NCI-H1092 (cell line): ENCODE measurements around the gene UBAP1L.
"Not testable (repeated sequence)": the region's sequence is repeated elsewhere in the genome, so short reads cannot be mapped to it uniquely, and the experiment has no call there.

Source experiments
- DNase-seq: peaks from one replicate; lab custom pipeline; 2025; lab: John Stamatoyannopoulos, UW

Gene UBAP1L

DNA sequence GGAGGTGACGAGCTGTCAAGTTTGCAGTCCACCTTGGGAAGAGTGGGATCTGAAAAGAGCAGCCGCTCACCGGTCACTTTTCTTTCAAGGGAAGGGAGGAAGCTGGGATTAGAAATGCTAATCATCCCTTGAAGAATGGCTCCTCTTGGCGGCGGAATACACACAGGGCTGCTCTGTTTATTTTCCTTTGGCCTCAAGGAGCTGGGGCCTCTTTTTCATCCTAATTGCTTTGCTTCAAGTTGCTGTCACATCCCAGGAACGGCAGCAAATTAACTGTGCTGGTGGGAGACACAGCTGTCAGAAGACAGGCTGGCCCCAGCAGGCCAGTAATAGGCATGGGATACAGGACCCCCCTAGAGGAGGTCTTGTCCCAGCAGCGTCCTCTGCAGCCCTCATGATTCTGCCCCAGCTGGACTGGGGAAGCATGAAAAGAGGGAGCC is 31.7 kb downstream of the UBAP1L start:
- no peak for DNase-seq

GRCh38 chr15:65082303-65082953 is 32.6 kb downstream of the UBAP1L start:
- no peak for DNase-seq

- no peak for DNase-seq
These were observed 33.2 kb downstream of the UBAP1L start for GRCh38 chr15:65081758-65082157.

- DNase-seq, result no peak
These were observed 33.7 kb downstream of the UBAP1L start for GRCh38 chr15:65081270-65081669.

- no peak for DNase-seq
These were observed 35.4 kb downstream of the UBAP1L start for GRCh38 chr15:65079580-65079979.

GRCh38 chr15:65077981-65078352 is 37.0 kb downstream of the UBAP1L start:
- peak; percentile 26 for DNase-seq

GRCh38 chr15:65077291-65077980 is 37.6 kb downstream of the UBAP1L start:
- DNase-seq, result no peak

GRCh38 chr15:65076486-65077290 is 38.3 kb downstream of the UBAP1L start, which contains the start of gene KBTBD13:
KBTBD13 (plus strand) TSS chr15:65076746; CDS start chr15:65076816, 70 bp downstream.
- DNase-seq, result no peak

DNA sequence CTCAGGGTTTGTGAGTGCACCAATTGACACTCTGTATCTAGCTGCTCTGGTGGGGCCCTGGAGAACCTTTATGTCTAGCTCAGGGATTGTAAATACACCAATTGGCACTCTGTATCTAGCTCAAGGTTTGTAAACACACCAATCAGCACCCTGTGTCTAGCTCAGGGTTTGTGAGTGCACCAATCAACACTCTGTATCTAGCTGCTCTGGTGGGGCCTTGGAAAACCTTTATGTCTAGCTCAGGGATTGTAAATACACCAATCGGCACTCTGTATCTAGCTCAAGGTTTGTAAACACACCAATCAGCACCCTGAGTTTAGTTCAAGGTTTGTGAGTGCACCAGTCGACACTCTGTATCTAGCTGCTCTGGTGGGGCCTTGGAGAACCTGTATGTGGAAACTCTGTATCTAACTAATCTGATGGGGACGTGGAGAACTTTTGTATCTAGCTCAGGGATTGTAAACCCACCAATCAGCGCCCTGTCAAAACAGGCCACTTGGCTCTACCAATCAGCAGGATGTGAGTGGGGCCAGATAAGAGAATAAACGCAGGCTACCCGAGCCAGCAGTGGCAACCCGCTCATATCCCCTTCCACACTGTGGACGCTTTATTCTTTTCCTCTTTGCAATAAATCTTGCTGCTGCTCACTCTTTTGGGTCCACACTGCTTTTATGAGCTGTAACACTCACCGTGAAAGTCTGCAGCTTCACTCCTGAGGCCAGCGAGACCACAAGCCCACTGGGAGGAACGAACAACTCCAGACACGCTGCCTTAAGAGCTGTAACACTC is 39.2 kb downstream of the UBAP1L start:
- not testable (repeated sequence) for DNase-seq

GRCh38 chr15:65074946-65075345 is 40.1 kb downstream of the UBAP1L start:
- not testable (repeated sequence) for DNase-seq

GRCh38 chr15:65072617-65073016 is 42.4 kb downstream of the UBAP1L start:
- DNase-seq, result no peak

GRCh38 chr15:65072027-65072426 is 43.0 kb downstream of the UBAP1L start:
- no peak for DNase-seq

GRCh38 chr15:65071381-65071811 is 43.6 kb downstream of the UBAP1L start:
- no peak for DNase-seq

DNA sequence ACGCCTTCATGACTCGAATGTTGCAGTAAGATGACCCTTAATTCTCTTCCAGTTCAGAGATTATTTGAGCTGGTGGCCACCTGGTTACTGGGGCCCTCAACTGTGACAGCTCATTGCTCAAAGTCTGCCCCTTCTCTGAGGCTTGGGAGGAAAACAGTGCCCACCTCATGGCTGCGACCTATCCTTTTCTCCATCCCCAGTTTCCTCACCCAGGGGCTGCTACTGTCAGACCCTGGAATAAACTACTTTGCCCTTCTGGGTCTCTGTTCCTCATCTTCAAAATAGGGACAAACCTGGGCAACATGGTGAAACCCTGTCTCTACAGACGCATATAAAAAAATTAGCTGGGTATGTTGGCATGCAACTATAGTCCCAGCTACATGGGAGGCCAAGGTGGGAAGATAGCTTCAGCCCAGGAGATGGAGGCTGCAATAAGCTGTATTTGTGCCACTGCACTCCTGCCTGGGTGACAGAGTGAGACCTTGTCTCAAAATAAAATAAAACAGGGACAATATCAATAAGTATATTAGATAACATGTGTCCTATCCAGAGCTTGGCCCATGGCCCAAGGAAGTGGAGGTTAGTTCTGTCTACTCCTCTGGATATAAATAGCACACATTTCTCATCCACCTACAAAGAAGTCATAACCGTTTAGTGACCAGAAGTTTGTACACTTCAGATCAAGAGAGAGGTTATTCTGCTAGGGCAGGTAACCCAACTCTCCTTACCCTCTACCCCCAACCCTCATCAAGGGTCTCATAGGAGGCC is 45.0 kb downstream of the UBAP1L start:
- no peak for DNase-seq

GRCh38 chr15:65069179-65069578 is 45.8 kb downstream of the UBAP1L start:
- no peak for DNase-seq

- no peak for DNase-seq
These were observed 46.6 kb downstream of the UBAP1L start for GRCh38 chr15:65068403-65068788.

GRCh38 chr15:65067645-65068402 is 47.2 kb downstream of the UBAP1L start, which contains the start of gene RASL12:
RASL12 (minus strand) TSS chr15:65067991; CDS start chr15:65067835, 156 bp downstream.
- no peak for DNase-seq

- no peak for DNase-seq
These were observed 47.7 kb downstream of the UBAP1L start for GRCh38 chr15:65067317-65067644.

- no peak for DNase-seq
These were observed 48.2 kb downstream of the UBAP1L start for GRCh38 chr15:65066635-65067316.
